ENCODE results near the gene PLEKHF1. TPM values are rescaled to one million over a fixed set of nuclear protein-coding genes. Genes with fewer than 3 reads are reported as not detected.

The PLEKHF1 gene
- total RNA-seq, 4 donors from 2014 or later, result 4.3 to 20.8 (median 17.1) TPM

GRCh38 chr19:29645911-29646310, 19.4 kb upstream of the PLEKHF1 start:
- no peak for DNase-seq
- peaks cover 0 to 34% (median 17%) of the 10 kb centered on the region in 3 donors for H3K4me1 ChIP-seq
- TF ChIP-seq POLR2A (IDR thresholded peaks at IDR 0.05) (no peak), CTCF (IDR thresholded peaks at IDR 0.05) (no peak)
- peak overlapping the region in 1 of 4 donors; percentile 19 for H3K4me3 ChIP-seq
- no peaks in the 10 kb centered on the region for H3K9me3 ChIP-seq
- 0 to 7% methylated on average over 5 to 6 of the region's 8 CpGs for WGBS, 2 donors
- peaks cover 0 to 6% (median 0%) of the 10 kb centered on the region in 4 donors for H3K27me3 ChIP-seq
- intact Hi-C loops (cut with DNase I), result no loop called here
- H3K27ac ChIP-seq, result peak overlapping the region in 3 of 4 donors; percentile 26 to 62 (median 34)
- H3K36me3 ChIP-seq, result no peaks in the 10 kb centered on the region

GRCh38 chr19:29650772-29651387, 14.4 kb upstream of the PLEKHF1 start:
- Histone ChIP-seq H3K36me3 (no peaks in the 10 kb centered on the region), H3K27ac (no peak overlapping the region), H3K4me1 (peaks cover 0 to 19% (median 7%) of the 10 kb centered on the region in 3 donors), H3K9me3 (no peaks in the 10 kb centered on the region), H3K4me3 (no peak overlapping the region), H3K27me3 (no peaks in the 10 kb centered on the region)
- WGBS, 2 donors, result 46 to 58% methylated on average over 5 to 7 of the region's 7 CpGs
- intact Hi-C loops (cut with DNase I), result no loop called here
- TF ChIP-seq POLR2A (IDR thresholded peaks at IDR 0.05) (no peak), CTCF (IDR thresholded peaks at IDR 0.05) (no peak)
- no peak for DNase-seq

GRCh38 chr19:29651622-29652394, 13.5 kb upstream of the PLEKHF1 start:
- Histone ChIP-seq H3K27me3 (no peaks in the 10 kb centered on the region), H3K27ac (no peak overlapping the region), H3K36me3 (no peaks in the 10 kb centered on the region), H3K4me3 (no peak overlapping the region), H3K4me1 (peaks cover 0 to 9% (median 0%) of the 10 kb centered on the region in 3 donors), H3K9me3 (no peaks in the 10 kb centered on the region)
- WGBS, 2 donors, result 82 to 87% methylated on average over 7 of the region's 7 CpGs
- intact Hi-C loops (cut with DNase I), result no loop called here
- no peak for DNase-seq
- no peak for TF ChIP-seq CTCF (IDR thresholded peaks at IDR 0.05)
- no peak for TF ChIP-seq POLR2A (IDR thresholded peaks at IDR 0.05)

- H3K4me1 ChIP-seq, result no peaks in the 10 kb centered on the region
- no peak for TF ChIP-seq POLR2A (IDR thresholded peaks at IDR 0.05)
- no peak for TF ChIP-seq CTCF (IDR thresholded peaks at IDR 0.05)
- no peaks in the 10 kb centered on the region for H3K9me3 ChIP-seq
- DNase-seq, result no peak
- no peak overlapping the region for H3K4me3 ChIP-seq
- no peak overlapping the region for H3K27ac ChIP-seq
- H3K36me3 ChIP-seq, result no peaks in the 10 kb centered on the region
- 93 to 94% methylated on average over 4 to 5 of the region's 5 CpGs for WGBS, 2 donors
- no peaks in the 10 kb centered on the region for H3K27me3 ChIP-seq
- intact Hi-C loops (cut with DNase I), result no loop called here
Observed at GRCh38 chr19:29653398-29653797, 11.9 kb upstream of the PLEKHF1 start.

- peaks cover 0 to under 1% (median 0%) of the 10 kb centered on the region in 3 donors for H3K4me1 ChIP-seq
- TF ChIP-seq CTCF (IDR thresholded peaks at IDR 0.05), result no peak
- TF ChIP-seq POLR2A (IDR thresholded peaks at IDR 0.05), result no peak
- WGBS, 2 donors, result 51 to 65% methylated on average over 3 to 4 of the region's 4 CpGs
- no peak overlapping the region for H3K4me3 ChIP-seq
- no peak overlapping the region for H3K27ac ChIP-seq
- H3K36me3 ChIP-seq, result no peaks in the 10 kb centered on the region
- no peaks in the 10 kb centered on the region for H3K9me3 ChIP-seq
- no peak for DNase-seq
- H3K27me3 ChIP-seq, result no peaks in the 10 kb centered on the region
- intact Hi-C loops (cut with DNase I), result no loop called here
Observed at GRCh38 chr19:29655648-29656335, 9.5 kb upstream of the PLEKHF1 start.
